Mesendoderm (in vitro differentiated cells): Measurements from ENCODE around the gene EDEM3.

Experiments
- DNase-seq: peaks from one replicate; pipeline ENCODE4 v3.0.0; 2013
- H2AK5ac ChIP-seq: 2 replicates; pipeline ENCODE4 v1.6.1; 2013; ENCODE audit warnings: low read length, inconsistent platforms
- H2BK120ac ChIP-seq: 2 replicates; pipeline ENCODE4 v1.6.1; 2013; ENCODE audit warnings: low read depth, mild to moderate bottlenecking, low read length, moderate library complexity, mixed read lengths
- H2BK15ac ChIP-seq: replicated peaks from 2 replicates; pipeline ENCODE4 v1.6.1; 2013; ENCODE audit warnings: low read depth, mild to moderate bottlenecking, moderate library complexity
- H2BK5ac ChIP-seq: 2 replicates; pipeline ENCODE4 v1.6.1; 2013; ENCODE audit warnings: low read length, inconsistent platforms
- H3K18ac ChIP-seq: 2 replicates; pipeline ENCODE4 v1.6.1; 2013; ENCODE audit warnings: mild to moderate bottlenecking, low read length, mixed read lengths
- H3K23ac ChIP-seq: one replicate; pipeline ENCODE4 v1.6.1; 2013; ENCODE audit warnings: low read length
- H3K27ac ChIP-seq: 2 replicates; pipeline ENCODE4 v1.5.1; 2013; ENCODE audit warnings: low read depth, mild to moderate bottlenecking, inconsistent platforms, low read length, moderate library complexity
- H3K27me3 ChIP-seq: 2 replicates; pipeline ENCODE4 v1.6.1; 2013; ENCODE audit warnings: low read length, control low read depth, mild to moderate bottlenecking, inconsistent platforms; ENCODE audit not compliant: insufficient read depth, poor library complexity
- H3K36me3 ChIP-seq: 2 replicates; pipeline ENCODE4 v1.6.1; 2013; ENCODE audit warnings: low read length, inconsistent platforms; ENCODE audit not compliant: control insufficient read depth, insufficient read depth
- H3K4ac ChIP-seq: one replicate; pipeline ENCODE4 v1.6.1; 2013; ENCODE audit warnings: low read depth, mild to moderate bottlenecking, low read length, moderate library complexity
- H3K4me1 ChIP-seq: 2 replicates; pipeline ENCODE4 v1.6.1; 2013; ENCODE audit warnings: low read depth, low read length, inconsistent platforms; ENCODE audit not compliant: control insufficient read depth
- H3K4me2 ChIP-seq: 2 replicates; pipeline ENCODE4 v1.6.1; 2013; ENCODE audit warnings: low read length
- H3K4me3 ChIP-seq: 2 replicates; pipeline ENCODE4 v1.5.1; 2013; ENCODE audit warnings: mild to moderate bottlenecking, low read length
- H3K56ac ChIP-seq: one replicate; pipeline ENCODE4 v1.6.1; 2013; ENCODE audit warnings: low read length
- H3K79me1 ChIP-seq: 2 replicates; pipeline ENCODE4 v1.6.1; 2013; ENCODE audit warnings: low read length, inconsistent platforms
- H3K79me2 ChIP-seq: 2 replicates; pipeline ENCODE4 v1.6.1; 2013; ENCODE audit warnings: mild to moderate bottlenecking, low read length; ENCODE audit not compliant: control insufficient read depth, insufficient read depth
- H3K9ac ChIP-seq: 2 replicates; pipeline ENCODE4 v1.6.1; 2013; ENCODE audit warnings: low read length, inconsistent platforms
- H4K5ac ChIP-seq: one replicate; pipeline ENCODE4 v1.6.1; 2013; ENCODE audit warnings: low read length
- H4K8ac ChIP-seq: one replicate; pipeline ENCODE4 v1.6.1; 2013; ENCODE audit warnings: low read depth, mild to moderate bottlenecking, control low read depth, low read length, moderate library complexity
- WGBS: extraction: QIAGEN DNeasy Blood & Tissue Kit; methylation state at CpG from one replicate; pipeline ENCODE4 v1.1.7; 2013; ENCODE audit warnings: low lambda C conversion rate, missing lambda C conversion rate; ENCODE audit not compliant: insufficient coverage; ENCODE audit errors: extremely low coverage; 5-methylcytosine and 5-hydroxymethylcytosine counted together

EDEM3 gene

GRCh38 chr1:184655185-184655584 is 99.5 kb downstream of the EDEM3 start:
- no peaks in the 10 kb centered on the region for H3K79me1 ChIP-seq
- no peak overlapping the region for H3K18ac ChIP-seq

GRCh38 chr1:184650177-184650866 is 104.3 kb downstream of the EDEM3 start:
- H3K23ac ChIP-seq = no peak overlapping the region
- no peak overlapping the region for H3K4ac ChIP-seq
- WGBS = no CpG with 5 or more reads among the region's 5 CpGs
- H3K79me2 ChIP-seq = no peaks in the 10 kb centered on the region
- no peak overlapping the region for H4K8ac ChIP-seq
- no peak for DNase-seq
- no peak overlapping the region for H2BK15ac ChIP-seq
- H3K9ac ChIP-seq = no peak overlapping the region
- no peak overlapping the region for H3K18ac ChIP-seq
- no peaks in the 10 kb centered on the region for H3K79me1 ChIP-seq
- no peak overlapping the region for H3K56ac ChIP-seq
- no peak overlapping the region for H3K4me2 ChIP-seq
- H2BK5ac ChIP-seq = no peak overlapping the region
- H4K5ac ChIP-seq = no peak overlapping the region
- no peak overlapping the region for H2BK120ac ChIP-seq
- H3K27ac ChIP-seq = no peak overlapping the region
- no peaks in the 10 kb centered on the region for H3K36me3 ChIP-seq
- H3K4me1 ChIP-seq = no peaks in the 10 kb centered on the region
- H2AK5ac ChIP-seq = no peak overlapping the region
- H3K4me3 ChIP-seq = no peak overlapping the region
- no peaks in the 10 kb centered on the region for H3K27me3 ChIP-seq

More at GRCh38 chr1:184655185-184655584, 99.5 kb downstream of the EDEM3 start:
- no peak for DNase-seq
- no peak overlapping the region for H2BK120ac ChIP-seq
- no peak overlapping the region for H4K8ac ChIP-seq
- no peak overlapping the region for H3K56ac ChIP-seq
- no peak overlapping the region for H3K4me2 ChIP-seq
- H4K5ac ChIP-seq = no peak overlapping the region
- H3K27me3 ChIP-seq = no peaks in the 10 kb centered on the region
- H2AK5ac ChIP-seq = no peak overlapping the region
- no peaks in the 10 kb centered on the region for H3K36me3 ChIP-seq
- no peaks in the 10 kb centered on the region for H3K79me2 ChIP-seq
- H2BK5ac ChIP-seq = no peak overlapping the region
- no peak overlapping the region for H3K4ac ChIP-seq
- no peak overlapping the region for H3K4me3 ChIP-seq
- H3K9ac ChIP-seq = no peak overlapping the region
- H3K27ac ChIP-seq = no peak overlapping the region
- H2BK15ac ChIP-seq = no peak overlapping the region
- H3K23ac ChIP-seq = no peak overlapping the region
- no peaks in the 10 kb centered on the region for H3K4me1 ChIP-seq

GRCh38 chr1:184649451-184649888 is 105.2 kb downstream of the EDEM3 start:
- H3K36me3 ChIP-seq = no peaks in the 10 kb centered on the region
- H3K79me1 ChIP-seq = no peaks in the 10 kb centered on the region
- no peak overlapping the region for H4K8ac ChIP-seq
- H3K4ac ChIP-seq = no peak overlapping the region
- H3K79me2 ChIP-seq = no peaks in the 10 kb centered on the region
- no peak overlapping the region for H2BK15ac ChIP-seq
- H3K4me1 ChIP-seq = no peaks in the 10 kb centered on the region
- no CpG with 5 or more reads among the region's 7 CpGs for WGBS
- H2AK5ac ChIP-seq = no peak overlapping the region
- H2BK5ac ChIP-seq = no peak overlapping the region
- no peak overlapping the region for H3K4me3 ChIP-seq
- no peak overlapping the region for H3K23ac ChIP-seq
- H3K27ac ChIP-seq = no peak overlapping the region
- no peak overlapping the region for H3K9ac ChIP-seq
- no peak overlapping the region for H3K18ac ChIP-seq
- H4K5ac ChIP-seq = no peak overlapping the region
- H3K4me2 ChIP-seq = no peak overlapping the region
- H2BK120ac ChIP-seq = no peak overlapping the region
- H3K56ac ChIP-seq = no peak overlapping the region
- H3K27me3 ChIP-seq = no peaks in the 10 kb centered on the region
- DNase-seq = no peak

GRCh38 chr1:184648856-184649201 is 105.8 kb downstream of the EDEM3 start:
- H3K9ac ChIP-seq = no peak overlapping the region
- H3K79me1 ChIP-seq = no peaks in the 10 kb centered on the region
- no peak overlapping the region for H3K23ac ChIP-seq
- no peak for DNase-seq
- no peak overlapping the region for H2BK5ac ChIP-seq
- WGBS = no CpG with 5 or more reads among the region's 6 CpGs
- no peak overlapping the region for H3K27ac ChIP-seq
- H3K4me2 ChIP-seq = no peak overlapping the region
- H2AK5ac ChIP-seq = no peak overlapping the region
- H4K8ac ChIP-seq = no peak overlapping the region
- no peak overlapping the region for H3K4me3 ChIP-seq
- H3K27me3 ChIP-seq = no peaks in the 10 kb centered on the region
- no peak overlapping the region for H4K5ac ChIP-seq
- H3K18ac ChIP-seq = no peak overlapping the region
- no peak overlapping the region for H2BK15ac ChIP-seq
- no peaks in the 10 kb centered on the region for H3K4me1 ChIP-seq
- H3K36me3 ChIP-seq = no peaks in the 10 kb centered on the region
- H3K79me2 ChIP-seq = no peaks in the 10 kb centered on the region
- H3K56ac ChIP-seq = no peak overlapping the region
- no peak overlapping the region for H3K4ac ChIP-seq
- H2BK120ac ChIP-seq = no peak overlapping the region

GRCh38 chr1:184648160-184648855 is 106.3 kb downstream of the EDEM3 start:
- no peak overlapping the region for H3K9ac ChIP-seq
- DNase-seq = no peak
- no peak overlapping the region for H3K4me2 ChIP-seq
- no peak overlapping the region for H3K4me3 ChIP-seq
- H3K36me3 ChIP-seq = no peaks in the 10 kb centered on the region
- H3K4me1 ChIP-seq = no peaks in the 10 kb centered on the region
- H3K18ac ChIP-seq = no peak overlapping the region
- no CpG with 5 or more reads among the region's 4 CpGs for WGBS
- no peak overlapping the region for H3K56ac ChIP-seq
- H3K27ac ChIP-seq = no peak overlapping the region
- H3K23ac ChIP-seq = no peak overlapping the region
- H3K79me2 ChIP-seq = no peaks in the 10 kb centered on the region
- no peak overlapping the region for H4K8ac ChIP-seq
- H2BK15ac ChIP-seq = no peak overlapping the region
- H3K79me1 ChIP-seq = no peaks in the 10 kb centered on the region
- no peak overlapping the region for H2BK120ac ChIP-seq
- no peak overlapping the region for H4K5ac ChIP-seq
- no peaks in the 10 kb centered on the region for H3K27me3 ChIP-seq
- no peak overlapping the region for H2AK5ac ChIP-seq
- H3K4ac ChIP-seq = no peak overlapping the region
- H2BK5ac ChIP-seq = no peak overlapping the region

GRCh38 chr1:184647471-184647870 is 107.2 kb downstream of the EDEM3 start:
- Histone ChIP-seq H3K27ac (no peak overlapping the region), H3K79me2 (no peaks in the 10 kb centered on the region), H4K8ac (no peak overlapping the region), H3K4me1 (no peaks in the 10 kb centered on the region), H2BK120ac (no peak overlapping the region), H3K9ac (no peak overlapping the region), H3K4ac (no peak overlapping the region), H3K36me3 (no peaks in the 10 kb centered on the region), H3K4me2 (no peak overlapping the region), H2BK5ac (no peak overlapping the region), H3K79me1 (no peaks in the 10 kb centered on the region), H4K5ac (no peak overlapping the region), H3K27me3 (no peaks in the 10 kb centered on the region), H3K18ac (no peak overlapping the region), H3K4me3 (no peak overlapping the region), H2AK5ac (no peak overlapping the region), H3K23ac (no peak overlapping the region), H3K56ac (no peak overlapping the region), H2BK15ac (no peak overlapping the region)
- no CpG with 5 or more reads among the region's 4 CpGs for WGBS
- DNase-seq = no peak
